Measurements from ENCODE around the gene TRAPPC14. TPM values are rescaled to one million over a fixed set of nuclear protein-coding genes. Genes with fewer than 3 reads are reported as not detected.
A peak's percentile ranks its signal among the peaks of the same experiment; 100 is the strongest.

Gene TRAPPC14
- total and polyA plus RNA-seq, 10 of the 15 experiments (the other 5 are each of a cell fraction or from before 2014, with no cell fraction given), result 0.21 to 24.7 (median 7.5) TPM

DNA sequence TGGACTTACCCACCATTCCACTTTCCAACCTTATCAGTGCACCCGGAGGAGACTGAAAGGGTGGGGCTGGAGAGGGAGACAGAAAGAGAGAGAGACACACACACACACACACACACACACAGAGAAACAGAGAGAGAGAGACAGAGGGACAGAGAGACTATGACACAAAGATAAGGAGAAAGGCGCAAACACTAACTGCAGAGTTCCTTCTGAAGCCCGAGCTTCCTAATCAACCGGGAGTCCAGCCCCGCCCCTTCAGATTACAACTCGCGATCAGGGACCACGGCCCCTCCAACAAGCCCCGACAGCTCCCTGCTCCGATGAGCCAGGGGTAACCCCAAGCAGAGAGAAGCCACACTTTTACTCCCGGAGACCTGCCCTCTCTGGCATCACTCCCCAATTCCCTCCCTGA lies 9.4 kb upstream of the TRAPPC14 start:
- ChIA-PET CTCF (interaction anchor here (0.6 to 2.2 kb wide), 10 partner anchors 9 to 54 kb away, joined by 3 to 9 read pairs (median 6); partner anchors contain the start of gene TRAPPC14), RAD21 (ENCODE audit: unreplicated experiment) (interaction anchor here (0.7 to 1.9 kb wide), 10 partner anchors 9 to 240 kb away, joined by 3 to 7 read pairs (median 4); partner anchors contain the start of genes GPC2, LAMTOR4, STAG3 and TRAPPC14), POLR2A (interaction anchor here (0.6 to 3.3 kb wide), 10 partner anchors 10 to 68 kb away, joined by 3 to 11 read pairs (median 3); partner anchors contain the start of genes GPC2, LAMTOR4 and STAG3), SMC1A (ENCODE audit: uncharacterized antibody, unreplicated experiment) (interaction anchor here (1.1 to 2.0 kb wide), 7 partner anchors 12 to 53 kb away, joined by 3 to 7 read pairs (median 4); partner anchors contain the start of gene LAMTOR4)
- Histone ChIP-seq H3K27ac (ENCODE audit: control insufficient read depth, insufficient read depth) (no peak overlapping the region), H2AFZ (ENCODE audit: control insufficient read depth, low read depth, low read length) (peak overlapping the region; percentile 35), H3K4me3 (peak overlapping the region; percentile 60), H3K9ac (ENCODE audit: control insufficient read depth, insufficient read depth, low read length) (peak overlapping the region; percentile 43), H3K9me3 (replicated peaks; ENCODE audit: control insufficient read depth, insufficient read depth, low read length) (no peaks in the 10 kb centered on the region), H3K79me2 (ENCODE audit: control insufficient read depth, insufficient read depth, low read length) (no peaks in the 10 kb centered on the region), H3K27me3 (replicated peaks in 1 of 2; ENCODE audit: control insufficient read depth in 2 of 2, insufficient read depth in 2 of 2, low read length in 1 of 2) (peaks cover 4 to 6% of the 10 kb centered on the region in 2 experiments; a peak in 3 of 4 replicates), H3K4me2 (ENCODE audit: control insufficient read depth, insufficient read depth) (peak overlapping the region; percentile 66), H4K20me1 (ENCODE audit: control insufficient read depth, insufficient read depth) (no peaks in the 10 kb centered on the region), H3K36me3 (ENCODE audit: control insufficient read depth in 2 of 2, insufficient read depth in 2 of 2, low read length in 1 of 2) (no peaks in the 10 kb centered on the region), H3K4me1 (ENCODE audit: control insufficient read depth, insufficient read depth, low read length) (peaks cover 49% of the 10 kb centered on the region)
- TF ChIP-seq SRF (IDR thresholded peaks at IDR 0.05; ENCODE audit: low read depth in 2 of 2, low read length in 2 of 2) (no peak), HCFC1 (IDR thresholded peaks at IDR 0.05; ENCODE audit: low read length) (no peak), NRF1 (conservative IDR thresholded peaks at IDR 0.05; ENCODE audit: low read depth, low read length) (no peak), NBN (IDR thresholded peaks at IDR 0.05) (peak; percentile 42; the same call in 1 of the 2 replicates), RCOR1 (conservative IDR thresholded peaks at IDR 0.05; ENCODE audit: low read depth, low read length) (no peak)
- FAIRE-seq (no peak), DNase-seq (ENCODE audit: low read depth, low spot score) (no peak), ATAC-seq (peak; percentile 40)
- no TSS peak for BruUV-seq (replicated peaks)
- in situ Hi-C loops (cut with MboI) (no loop called here), intact Hi-C loops (cut with micrococcal nuclease; ENCODE audit: unreplicated experiment) (no loop called here)
- 24% methylated on average over 11 of the region's 11 CpGs for WGBS (ENCODE audit: insufficient coverage, insufficient replicate concordance, low lambda C conversion rate, missing lambda C conversion rate)

All from GM12878 (cell line).